ENCODE results near the gene C1GALT1.
A peak's percentile ranks its signal among the peaks of the same experiment; 100 is the strongest.

C1GALT1 gene

DNA sequence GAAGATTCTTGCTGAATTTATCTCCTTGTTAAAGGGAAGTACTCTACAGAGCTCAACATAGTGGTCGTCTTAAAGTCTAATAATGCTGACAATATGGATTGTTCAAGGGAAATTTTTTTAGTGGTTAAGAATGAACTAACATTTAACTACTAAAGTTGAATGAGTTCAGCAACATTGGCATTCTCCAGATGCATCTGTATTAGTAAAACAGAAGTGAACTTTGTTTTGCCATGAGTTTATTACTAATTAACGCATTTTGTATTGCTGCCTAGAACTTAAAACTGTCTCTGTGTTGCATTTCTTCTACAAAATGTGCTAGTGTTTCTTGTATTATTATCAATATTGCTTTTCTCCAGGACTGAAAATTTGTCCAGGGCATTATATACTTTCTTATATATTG, 67.5 kb downstream of the C1GALT1 start:
- no peak overlapping the region for H3K4me3 Mint-ChIP-seq
- peaks cover 2 to 4% of the 10 kb centered on the region in 2 donors for H3K9me3 Mint-ChIP-seq
- H3K4me1 Mint-ChIP-seq, result peaks cover 13 to 51% of the 10 kb centered on the region in 2 donors
- no peak for DNase-seq
- ATAC-seq (replicated peaks), result peak; percentile 25 to 48
- no peak overlapping the region for H3K27ac Mint-ChIP-seq
- no peaks in the 10 kb centered on the region for H3K27me3 Mint-ChIP-seq
- peaks cover 12 to 14% of the 10 kb centered on the region in 2 donors for H3K36me3 Mint-ChIP-seq

DNA sequence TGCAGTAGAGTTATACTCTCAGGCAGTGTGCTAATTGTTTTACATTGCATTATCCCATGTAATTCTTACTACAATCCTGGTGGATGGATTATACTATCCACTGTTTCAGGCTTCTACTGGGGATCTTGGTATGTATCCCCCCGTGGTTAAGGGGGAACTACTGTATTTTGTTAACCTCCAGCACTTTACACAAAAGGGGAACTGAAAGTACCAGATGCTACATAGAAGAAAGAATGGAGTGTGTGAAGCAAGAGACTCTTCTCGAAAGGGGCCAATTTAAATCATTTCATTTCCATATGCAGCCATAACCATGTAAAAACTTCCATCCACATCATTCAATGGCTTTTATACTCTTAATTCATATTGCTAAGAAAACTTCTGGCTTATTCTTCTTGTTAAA, 69.4 kb downstream of the C1GALT1 start:
- DNase-seq (peak; percentile 15), ATAC-seq (replicated peaks) (peak; percentile 99)
- Mint-ChIP-seq H3K9me3 (peaks cover 2 to 4% of the 10 kb centered on the region in 2 donors), H3K27ac (peak overlapping the region; percentile 76), H3K36me3 (peaks cover 15 to 17% of the 10 kb centered on the region in 2 donors), H3K4me3 (peak overlapping the region; percentile 16 to 39), H3K27me3 (no peaks in the 10 kb centered on the region), H3K4me1 (peaks cover 18 to 61% of the 10 kb centered on the region in 2 donors)

DNA sequence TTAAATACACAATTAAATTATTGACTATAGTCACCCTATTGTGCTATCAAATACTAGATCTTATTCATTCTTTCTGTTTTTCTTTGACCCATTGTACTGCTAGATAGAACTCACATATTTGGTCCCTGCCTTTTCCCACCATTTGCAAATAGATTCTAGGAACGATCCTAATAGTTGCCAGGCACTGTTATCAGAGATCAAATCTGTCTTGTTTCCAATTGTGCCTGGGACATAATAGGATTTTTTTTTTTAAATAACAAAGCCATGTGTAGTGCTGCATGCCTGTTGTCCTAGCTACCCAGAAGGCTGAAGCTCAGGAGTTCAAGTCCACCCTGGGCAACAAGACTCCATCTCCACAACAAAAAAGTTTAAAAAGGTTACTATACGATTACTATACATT, 72.0 kb downstream of the C1GALT1 start:
- Mint-ChIP-seq H3K9me3 (peaks cover 2 to 4% of the 10 kb centered on the region in 2 donors), H3K27me3 (no peaks in the 10 kb centered on the region), H3K36me3 (peaks cover 15 to 22% of the 10 kb centered on the region in 2 donors), H3K27ac (no peak overlapping the region), H3K4me3 (no peak overlapping the region), H3K4me1 (peaks cover 33 to 72% of the 10 kb centered on the region in 2 donors)
- no peak for DNase-seq
- no peak for ATAC-seq (replicated peaks)

- Mint-ChIP-seq H3K27ac (peak overlapping the region; percentile 59), H3K36me3 (peaks cover 18 to 26% of the 10 kb centered on the region in 2 donors), H3K4me1 (peaks cover 33 to 72% of the 10 kb centered on the region in 2 donors), H3K4me3 (no peak overlapping the region), H3K9me3 (peaks cover 2 to 4% of the 10 kb centered on the region in 2 donors), H3K27me3 (no peaks in the 10 kb centered on the region)
- DNase-seq (no peak), ATAC-seq (replicated peaks) (no peak)
Observed at GRCh38 chr7:7254908-7255307, 72.6 kb downstream of the C1GALT1 start.

GRCh38 chr7:7256731-7257274, 74.5 kb downstream of the C1GALT1 start:
- peaks cover 2 to 4% of the 10 kb centered on the region in 2 donors for H3K9me3 Mint-ChIP-seq
- ATAC-seq (replicated peaks), result no peak
- no peaks in the 10 kb centered on the region for H3K27me3 Mint-ChIP-seq
- peaks cover 13 to 28% of the 10 kb centered on the region in 2 donors for H3K36me3 Mint-ChIP-seq
- H3K4me1 Mint-ChIP-seq, result peaks cover 25 to 61% of the 10 kb centered on the region in 2 donors
- H3K27ac Mint-ChIP-seq, result peak overlapping the region; percentile 75
- H3K4me3 Mint-ChIP-seq, result no peak overlapping the region
- no peak for DNase-seq

GRCh38 chr7:7257899-7258692, 75.8 kb downstream of the C1GALT1 start:
- peak overlapping the region; percentile 89 for H3K27ac Mint-ChIP-seq
- peaks cover 9 to 29% of the 10 kb centered on the region in 2 donors for H3K36me3 Mint-ChIP-seq
- peak; percentile 93 to 96 for ATAC-seq (replicated peaks)
- H3K4me1 Mint-ChIP-seq, result peaks cover 22 to 50% of the 10 kb centered on the region in 2 donors
- H3K9me3 Mint-ChIP-seq, result no peaks in the 10 kb centered on the region
- H3K27me3 Mint-ChIP-seq, result no peaks in the 10 kb centered on the region
- H3K4me3 Mint-ChIP-seq, result peak overlapping the region; percentile 60 to 63
- peak; percentile 23 for DNase-seq

DNA sequence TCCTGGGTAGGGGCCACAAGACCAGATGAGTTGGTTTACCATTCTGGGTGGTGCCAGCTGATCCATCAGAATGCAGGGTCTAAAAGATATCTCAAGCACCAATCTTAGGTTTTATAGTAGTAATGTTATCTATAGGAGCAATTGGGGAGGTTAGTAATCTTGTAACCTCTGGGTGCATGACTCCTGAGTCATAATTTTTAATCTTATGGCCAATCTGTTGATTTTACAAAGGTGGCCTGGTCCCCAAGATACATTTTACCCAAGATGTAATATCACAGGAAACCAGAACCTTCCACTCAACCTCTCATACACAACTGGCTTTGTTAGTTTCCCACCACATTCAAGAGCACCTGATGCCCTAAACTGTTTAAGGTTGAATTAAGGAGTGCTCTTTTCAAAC, 79.5 kb downstream of the C1GALT1 start:
- no peak overlapping the region for H3K4me3 Mint-ChIP-seq
- DNase-seq, result no peak
- no peak for ATAC-seq (replicated peaks)
- no peaks in the 10 kb centered on the region for H3K9me3 Mint-ChIP-seq
- H3K27me3 Mint-ChIP-seq, result no peaks in the 10 kb centered on the region
- H3K27ac Mint-ChIP-seq, result no peak overlapping the region
- H3K4me1 Mint-ChIP-seq, result peaks cover 14 to 27% of the 10 kb centered on the region in 2 donors
- H3K36me3 Mint-ChIP-seq, result peaks cover 3 to 14% of the 10 kb centered on the region in 2 donors

GRCh38 chr7:7263297-7264230, 81.2 kb downstream of the C1GALT1 start:
- ATAC-seq (replicated peaks) (no peak), DNase-seq (no peak)
- Mint-ChIP-seq H3K9me3 (no peaks in the 10 kb centered on the region), H3K4me1 (peaks cover 4 to 16% of the 10 kb centered on the region in 2 donors), H3K27me3 (no peaks in the 10 kb centered on the region), H3K27ac (no peak overlapping the region), H3K4me3 (no peak overlapping the region), H3K36me3 (peaks cover 3 to 10% of the 10 kb centered on the region in 2 donors)

DNA sequence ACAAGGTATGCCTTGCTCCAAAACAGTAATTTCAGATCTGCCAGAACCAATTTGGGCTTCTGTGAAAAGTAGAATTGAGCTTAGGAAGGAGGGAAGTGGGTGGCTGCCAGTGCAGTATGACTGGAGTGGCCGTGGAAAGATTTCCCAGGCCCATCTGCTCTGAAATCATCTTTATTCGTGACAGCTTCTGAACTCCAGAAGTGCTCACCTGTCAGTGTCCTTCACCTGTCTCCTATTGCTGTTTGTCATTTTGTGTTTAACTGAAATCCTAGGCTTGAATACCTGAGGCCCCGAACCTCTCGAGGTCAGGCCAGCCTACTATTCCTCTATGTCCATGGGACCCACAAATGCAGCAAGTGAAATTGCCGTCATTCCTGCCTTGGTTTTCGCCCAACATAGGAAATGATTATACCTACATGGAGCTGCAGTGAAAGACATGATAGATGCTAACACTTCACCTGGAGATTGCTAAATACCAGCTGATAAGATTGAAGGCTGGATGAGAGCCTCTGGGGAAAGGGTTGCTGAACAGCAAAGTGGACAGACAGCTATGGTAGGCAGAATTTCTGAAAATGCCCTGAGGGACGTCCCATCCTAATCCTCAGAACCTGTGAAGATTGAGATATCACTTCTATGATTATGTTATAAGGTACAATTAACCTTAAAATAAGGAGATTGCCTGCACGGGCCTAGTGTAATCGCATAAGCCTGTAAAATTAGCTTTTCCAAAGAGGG, 82.1 kb downstream of the C1GALT1 start:
- ATAC-seq (replicated peaks), result no peak
- H3K36me3 Mint-ChIP-seq, result peaks cover 2 to 9% of the 10 kb centered on the region in 2 donors
- no peak overlapping the region for H3K27ac Mint-ChIP-seq

DNA sequence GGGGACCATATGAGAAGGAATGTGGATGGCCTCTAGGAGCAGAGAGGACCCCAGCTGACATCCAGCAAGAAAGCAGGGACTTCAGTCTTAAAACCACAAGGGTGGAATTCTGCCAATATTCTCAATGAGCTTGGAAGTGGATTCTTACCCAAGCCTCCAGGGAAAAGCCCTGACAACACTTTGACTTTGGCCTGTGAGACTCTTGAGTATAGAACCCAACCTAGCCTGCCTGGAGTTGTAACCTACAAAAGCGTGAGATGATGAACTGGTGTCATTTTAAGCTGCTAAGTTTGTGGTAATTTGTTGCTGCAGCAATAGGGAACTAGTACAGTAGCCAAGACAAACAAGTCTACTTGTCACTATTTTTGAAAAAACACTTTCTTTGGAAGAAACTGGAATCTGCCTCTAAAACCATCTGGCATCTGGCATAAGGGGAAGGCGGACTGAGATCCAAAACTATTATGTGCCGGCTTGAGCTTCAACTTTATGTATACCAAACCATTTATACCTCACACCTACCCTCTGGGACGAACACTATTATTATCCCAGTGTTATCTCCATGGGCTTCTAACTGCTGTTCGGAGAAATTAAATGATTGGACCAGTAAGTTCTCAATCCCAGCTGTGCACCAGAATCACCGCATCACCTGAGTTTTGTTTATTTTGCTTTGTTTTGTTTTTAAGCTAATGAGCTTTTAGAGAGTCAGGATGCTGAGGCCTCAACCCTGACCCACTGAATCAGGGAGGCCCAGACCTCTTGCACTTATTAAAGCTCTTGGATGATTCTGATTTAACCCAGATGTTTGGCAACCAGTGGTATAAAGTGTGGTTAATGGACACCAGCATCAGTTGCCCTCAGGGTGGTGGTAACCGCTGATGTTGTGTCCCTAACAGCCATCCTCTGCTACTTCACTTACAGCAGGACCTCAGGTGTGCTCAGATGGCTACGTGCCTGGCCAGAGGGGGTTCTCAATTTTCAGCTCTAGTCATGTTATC, 83.0 kb downstream of the C1GALT1 start:
- peaks cover 0 to 4% of the 10 kb centered on the region in 2 donors for H3K36me3 Mint-ChIP-seq
- H3K27me3 Mint-ChIP-seq, result no peaks in the 10 kb centered on the region
- H3K4me1 Mint-ChIP-seq, result peaks cover 2 to 6% of the 10 kb centered on the region in 2 donors
- H3K27ac Mint-ChIP-seq, result no peak overlapping the region
- no peak for DNase-seq
- H3K4me3 Mint-ChIP-seq, result no peak overlapping the region
- no peak for ATAC-seq (replicated peaks)
- no peaks in the 10 kb centered on the region for H3K9me3 Mint-ChIP-seq

More for the DNA sequence above, 82.1 kb downstream of the C1GALT1 start:
- H3K27me3 Mint-ChIP-seq, result no peaks in the 10 kb centered on the region
- DNase-seq, result no peak
- peaks cover 2 to 12% of the 10 kb centered on the region in 2 donors for H3K4me1 Mint-ChIP-seq
- no peaks in the 10 kb centered on the region for H3K9me3 Mint-ChIP-seq
- no peak overlapping the region for H3K4me3 Mint-ChIP-seq

- Mint-ChIP-seq H3K27ac (no peak overlapping the region), H3K4me1 (peaks cover 5 to 7% of the 10 kb centered on the region in 2 donors), H3K36me3 (peaks cover 0 to 6% of the 10 kb centered on the region in 2 donors), H3K27me3 (no peaks in the 10 kb centered on the region), H3K9me3 (no peaks in the 10 kb centered on the region), H3K4me3 (no peak overlapping the region)
- DNase-seq (no peak), ATAC-seq (replicated peaks) (no peak)
Observed at GRCh38 chr7:7266257-7266881, 84.0 kb downstream of the C1GALT1 start.

GRCh38 chr7:7271094-7271874, 88.9 kb downstream of the C1GALT1 start:
- Mint-ChIP-seq H3K27me3 (no peaks in the 10 kb centered on the region), H3K9me3 (no peaks in the 10 kb centered on the region), H3K4me1 (peaks cover 10 to 13% of the 10 kb centered on the region in 2 donors), H3K36me3 (peaks cover 0 to 3% of the 10 kb centered on the region in 2 donors), H3K27ac (no peak overlapping the region), H3K4me3 (no peak overlapping the region)
- DNase-seq (no peak), ATAC-seq (replicated peaks) (no peak)

Data from stimulated activated naive B cell treated with anti-CD40 and anti-IgM and Interleukin-4, amounts not matched to agents 10 μg/mL and 1 μg/mL and 100 μg/mL, for 72 hours (primary cell).